Activated naive CD8-positive, alpha-beta T cell treated with anti-CD3 and anti-CD28 coated beads, Interleukin-2, amount 50 U/mL, for 24 hours (primary cell): Measurements from ENCODE around the gene ANKRD12.

ENCODE experiments used
- ATAC-seq: fragments of 150-1000 bp; cut with Tn5 transposase; one replicate; pipeline ENCODE4 v1.10.0; 2021
- DNase-seq: peaks from one replicate; pipeline ENCODE4 v3.0.0; 2021
- H3K27ac Mint-ChIP-seq: one replicate; pipeline ENCODE4 v1.8.0; 2021; ENCODE audit warnings: mild to moderate bottlenecking, mixed read lengths
- H3K27me3 Mint-ChIP-seq: one replicate; pipeline ENCODE4 v1.8.0; 2021; ENCODE audit warnings: mixed read lengths
- H3K36me3 Mint-ChIP-seq: one replicate; pipeline ENCODE4 v1.8.0; 2021; ENCODE audit warnings: low read depth, mixed read lengths
- H3K4me1 Mint-ChIP-seq: one replicate; pipeline ENCODE4 v1.8.0; 2021; ENCODE audit warnings: mixed read lengths
- H3K4me3 Mint-ChIP-seq: one replicate; pipeline ENCODE4 v1.8.0; 2021; ENCODE audit warnings: mild to moderate bottlenecking, moderate library complexity, mixed read lengths
- H3K9me3 Mint-ChIP-seq: one replicate; pipeline ENCODE4 v1.8.0; 2021; ENCODE audit warnings: mixed read lengths

The ANKRD12 gene

GRCh38 chr18:9201224-9201623 lies 64.6 kb downstream of the ANKRD12 start:
- DNase-seq: no peak
- no peaks in the 10 kb centered on the region for H3K4me1 Mint-ChIP-seq
- ATAC-seq: no peak
- H3K27me3 Mint-ChIP-seq: no peaks in the 10 kb centered on the region
- H3K36me3 Mint-ChIP-seq: peaks cover 13% of the 10 kb centered on the region
- H3K27ac Mint-ChIP-seq: no peak overlapping the region
- no peak overlapping the region for H3K4me3 Mint-ChIP-seq
- H3K9me3 Mint-ChIP-seq: no peaks in the 10 kb centered on the region

- H3K4me3 Mint-ChIP-seq: no peak overlapping the region
- no peaks in the 10 kb centered on the region for H3K9me3 Mint-ChIP-seq
- H3K36me3 Mint-ChIP-seq: peaks cover 12% of the 10 kb centered on the region
- no peak overlapping the region for H3K27ac Mint-ChIP-seq
- DNase-seq (no peak), ATAC-seq (no peak)
- no peaks in the 10 kb centered on the region for H3K27me3 Mint-ChIP-seq
- H3K4me1 Mint-ChIP-seq: peaks cover 7% of the 10 kb centered on the region
Measured at GRCh38 chr18:9204659-9205058, 68.1 kb downstream of the ANKRD12 start.

GRCh38 chr18:9206421-9206820 lies 69.8 kb downstream of the ANKRD12 start:
- DNase-seq (no peak), ATAC-seq (no peak)
- H3K4me1 Mint-ChIP-seq: peaks cover 12% of the 10 kb centered on the region
- H3K27ac Mint-ChIP-seq: no peak overlapping the region
- no peaks in the 10 kb centered on the region for H3K9me3 Mint-ChIP-seq
- no peaks in the 10 kb centered on the region for H3K27me3 Mint-ChIP-seq
- peaks cover 9% of the 10 kb centered on the region for H3K36me3 Mint-ChIP-seq
- no peak overlapping the region for H3K4me3 Mint-ChIP-seq

- H3K27me3 Mint-ChIP-seq: no peaks in the 10 kb centered on the region
- H3K9me3 Mint-ChIP-seq: no peaks in the 10 kb centered on the region
- no peak overlapping the region for H3K4me3 Mint-ChIP-seq
- ATAC-seq (no peak), DNase-seq (no peak)
- H3K4me1 Mint-ChIP-seq: peaks cover 18% of the 10 kb centered on the region
- H3K36me3 Mint-ChIP-seq: peaks cover 19% of the 10 kb centered on the region
- no peak overlapping the region for H3K27ac Mint-ChIP-seq
Measured at GRCh38 chr18:9209279-9209678, 72.7 kb downstream of the ANKRD12 start.

- peaks cover 18% of the 10 kb centered on the region for H3K4me1 Mint-ChIP-seq
- H3K36me3 Mint-ChIP-seq: peaks cover 30% of the 10 kb centered on the region
- DNase-seq: no peak
- no peaks in the 10 kb centered on the region for H3K27me3 Mint-ChIP-seq
- H3K27ac Mint-ChIP-seq: peak overlapping the region; percentile 18
- H3K4me3 Mint-ChIP-seq: no peak overlapping the region
- no peak for ATAC-seq
- H3K9me3 Mint-ChIP-seq: no peaks in the 10 kb centered on the region
Measured at GRCh38 chr18:9210966-9211365, 74.4 kb downstream of the ANKRD12 start.

GRCh38 chr18:9211955-9212354 lies 75.4 kb downstream of the ANKRD12 start:
- Mint-ChIP-seq H3K4me1 (peaks cover 18% of the 10 kb centered on the region), H3K36me3 (peaks cover 35% of the 10 kb centered on the region), H3K27ac (no peak overlapping the region), H3K9me3 (no peaks in the 10 kb centered on the region), H3K4me3 (no peak overlapping the region), H3K27me3 (no peaks in the 10 kb centered on the region)
- DNase-seq (no peak), ATAC-seq (no peak)

GRCh38 chr18:9215221-9215933 lies 78.8 kb downstream of the ANKRD12 start:
- H3K27me3 Mint-ChIP-seq: no peaks in the 10 kb centered on the region
- DNase-seq: no peak
- peaks cover 46% of the 10 kb centered on the region for H3K36me3 Mint-ChIP-seq
- no peaks in the 10 kb centered on the region for H3K9me3 Mint-ChIP-seq
- H3K4me1 Mint-ChIP-seq: peaks cover 14% of the 10 kb centered on the region
- ATAC-seq: no peak
- no peak overlapping the region for H3K27ac Mint-ChIP-seq
- H3K4me3 Mint-ChIP-seq: no peak overlapping the region

- ATAC-seq (no peak), DNase-seq (no peak)
- Mint-ChIP-seq H3K4me3 (no peak overlapping the region), H3K36me3 (peaks cover 56% of the 10 kb centered on the region), H3K27ac (no peak overlapping the region), H3K27me3 (no peaks in the 10 kb centered on the region), H3K9me3 (no peaks in the 10 kb centered on the region), H3K4me1 (peaks cover 9% of the 10 kb centered on the region)
Measured at GRCh38 chr18:9216459-9216858, 79.9 kb downstream of the ANKRD12 start.

- Mint-ChIP-seq H3K27ac (no peak overlapping the region), H3K4me3 (no peak overlapping the region), H3K27me3 (no peaks in the 10 kb centered on the region), H3K36me3 (peaks cover 59% of the 10 kb centered on the region), H3K4me1 (peaks cover 5% of the 10 kb centered on the region), H3K9me3 (no peaks in the 10 kb centered on the region)
- DNase-seq: no peak
- no peak for ATAC-seq
Measured at GRCh38 chr18:9217743-9218451, 81.3 kb downstream of the ANKRD12 start.

- H3K4me3 Mint-ChIP-seq: no peak overlapping the region
- H3K9me3 Mint-ChIP-seq: no peaks in the 10 kb centered on the region
- H3K4me1 Mint-ChIP-seq: peaks cover 3% of the 10 kb centered on the region
- DNase-seq (no peak), ATAC-seq (no peak)
- no peak overlapping the region for H3K27ac Mint-ChIP-seq
- peaks cover 50% of the 10 kb centered on the region for H3K36me3 Mint-ChIP-seq
- no peaks in the 10 kb centered on the region for H3K27me3 Mint-ChIP-seq
Measured at GRCh38 chr18:9221040-9221439, 84.5 kb downstream of the ANKRD12 start.

- Mint-ChIP-seq H3K36me3 (peaks cover 48% of the 10 kb centered on the region), H3K4me3 (no peak overlapping the region)
Measured at GRCh38 chr18:9221661-9222060, 85.1 kb downstream of the ANKRD12 start.

GRCh38 chr18:9223356-9223755 lies 86.8 kb downstream of the ANKRD12 start:
- ATAC-seq: no peak
- H3K4me3 Mint-ChIP-seq: no peak overlapping the region
- no peak for DNase-seq
- H3K9me3 Mint-ChIP-seq: no peaks in the 10 kb centered on the region
- H3K27me3 Mint-ChIP-seq: no peaks in the 10 kb centered on the region
- H3K27ac Mint-ChIP-seq: no peak overlapping the region
- H3K36me3 Mint-ChIP-seq: peaks cover 53% of the 10 kb centered on the region
- peaks cover 8% of the 10 kb centered on the region for H3K4me1 Mint-ChIP-seq

More at GRCh38 chr18:9221661-9222060, 85.1 kb downstream of the ANKRD12 start:
- DNase-seq (no peak), ATAC-seq (no peak)
- H3K27ac Mint-ChIP-seq: no peak overlapping the region
- H3K4me1 Mint-ChIP-seq: peaks cover 7% of the 10 kb centered on the region
- H3K9me3 Mint-ChIP-seq: no peaks in the 10 kb centered on the region
- no peaks in the 10 kb centered on the region for H3K27me3 Mint-ChIP-seq

GRCh38 chr18:9226463-9226862 lies 89.9 kb downstream of the ANKRD12 start:
- ATAC-seq: no peak
- peaks cover 5% of the 10 kb centered on the region for H3K9me3 Mint-ChIP-seq
- no peak overlapping the region for H3K27ac Mint-ChIP-seq
- H3K4me1 Mint-ChIP-seq: peaks cover 8% of the 10 kb centered on the region
- H3K36me3 Mint-ChIP-seq: peaks cover 59% of the 10 kb centered on the region
- no peaks in the 10 kb centered on the region for H3K27me3 Mint-ChIP-seq
- DNase-seq: no peak
- H3K4me3 Mint-ChIP-seq: no peak overlapping the region

- no peak for ATAC-seq
- Mint-ChIP-seq H3K4me1 (peaks cover 3% of the 10 kb centered on the region), H3K36me3 (peaks cover 68% of the 10 kb centered on the region), H3K27me3 (no peaks in the 10 kb centered on the region), H3K27ac (no peak overlapping the region), H3K9me3 (peaks cover 16% of the 10 kb centered on the region), H3K4me3 (no peak overlapping the region)
- no peak for DNase-seq
Measured at GRCh38 chr18:9231852-9232486, 95.4 kb downstream of the ANKRD12 start.

- DNase-seq: no peak
- peaks cover 16% of the 10 kb centered on the region for H3K9me3 Mint-ChIP-seq
- no peak for ATAC-seq
- H3K4me3 Mint-ChIP-seq: no peak overlapping the region
- H3K36me3 Mint-ChIP-seq: peaks cover 62% of the 10 kb centered on the region
- no peaks in the 10 kb centered on the region for H3K4me1 Mint-ChIP-seq
- no peak overlapping the region for H3K27ac Mint-ChIP-seq
- H3K27me3 Mint-ChIP-seq: no peaks in the 10 kb centered on the region
Measured at GRCh38 chr18:9232977-9233376, 96.4 kb downstream of the ANKRD12 start.
